Immature natural killer cell (primary cell): ENCODE data around the gene PRRT3. TPM values are rescaled to one million over a fixed set of nuclear protein-coding genes. Genes with fewer than 3 reads are reported as not detected.
A peak's percentile ranks its signal among the peaks of the same experiment; 100 is the strongest.
"Not testable (repeated sequence)": the region's sequence is repeated elsewhere in the genome, so short reads cannot be mapped to it uniquely, and the experiment has no call there.

Experiments used
- DNase-seq, 3 donors: peaks; one replicate each; pipeline ENCODE4 v3.0.0; 2022; ENCODE audit warnings: mixed read lengths in 1 of 3
- H3K27ac Mint-ChIP-seq, 6 donors: one replicate each; pipeline ENCODE4 v1.8.0; 2020; ENCODE audit warnings: mixed read lengths in 6 of 6, mild to moderate bottlenecking in 5 of 6, inconsistent platforms in 4 of 6, moderate library complexity in 3 of 6
- H3K27me3 Mint-ChIP-seq, 3 donors: one replicate each; pipeline ENCODE4 v1.8.0; 2020 to 2021; ENCODE audit warnings: low read depth in 3 of 3, mild to moderate bottlenecking in 3 of 3, mixed read lengths in 3 of 3, moderate library complexity in 3 of 3, inconsistent platforms in 1 of 3
- H3K36me3 Mint-ChIP-seq, 3 donors: one replicate each; pipeline ENCODE4 v1.8.0; 2020; ENCODE audit warnings: mixed read lengths in 3 of 3, inconsistent platforms in 2 of 3, mild to moderate bottlenecking in 2 of 3
- H3K4me1 Mint-ChIP-seq, 2 donors: one replicate each; pipeline ENCODE4 v1.8.0; 2020; ENCODE audit warnings: inconsistent platforms in 2 of 2, mild to moderate bottlenecking in 2 of 2, mixed read lengths in 2 of 2, moderate library complexity in 1 of 2
- H3K4me3 Mint-ChIP-seq, 5 donors: one replicate each; pipeline ENCODE4 v1.8.0; 2020; ENCODE audit warnings: mild to moderate bottlenecking in 5 of 5, mixed read lengths in 5 of 5, inconsistent platforms in 3 of 5, moderate library complexity in 3 of 5
- H3K9me3 Mint-ChIP-seq, 6 donors: one replicate each; pipeline ENCODE4 v1.8.0; 2020; ENCODE audit warnings: mild to moderate bottlenecking in 6 of 6, mixed read lengths in 6 of 6, inconsistent platforms in 4 of 6, moderate library complexity in 3 of 6
- polyA plus RNA-seq, 3 donors: library from polyadenylated mRNA; unstranded; fragments of 300-500 nt; fragmentation: Illumina TruSeq; gene quantifications; one replicate each; pipeline ENCODE4 v1.2.3, GENCODE V29; 2021

The PRRT3 gene
- polyA plus RNA-seq, 3 donors from 2014 or later = 0.32 to 3.4 (median 1.8) TPM

GRCh38 chr3:9896755-9897407 is 55.3 kb downstream of the PRRT3 start:
- H3K4me3 Mint-ChIP-seq, H3K9me3 Mint-ChIP-seq, H3K27me3 Mint-ChIP-seq, DNase-seq: not testable (repeated sequence)
- H3K4me1 Mint-ChIP-seq = peaks cover 27 to 45% of the 10 kb centered on the region in 2 donors
- H3K27ac Mint-ChIP-seq = peak overlapping the region in 3 of 6 donors; percentile 15 to 67 (median 48)
- peaks cover 8 to 20% (median 18%) of the 10 kb centered on the region in 3 donors for H3K36me3 Mint-ChIP-seq

GRCh38 chr3:9895715-9896114 is 56.5 kb downstream of the PRRT3 start:
- H3K36me3 Mint-ChIP-seq = peaks cover 8 to 20% (median 18%) of the 10 kb centered on the region in 3 donors
- not testable (repeated sequence) for H3K27me3 Mint-ChIP-seq, DNase-seq, H3K9me3 Mint-ChIP-seq, H3K4me3 Mint-ChIP-seq
- peak overlapping the region; percentile 11 to 67 (median 38) for H3K27ac Mint-ChIP-seq
- H3K4me1 Mint-ChIP-seq = peaks cover 30 to 48% of the 10 kb centered on the region in 2 donors

Other genes with a start within 250 kb of the PRRT3 start
- under 1 TPM in 1 of 3 donors, not detected in 2; 0.31 TPM for gene CPNE9, start 248.6 kb downstream of the PRRT3 start, polyA plus RNA-seq
- gene BRPF1, start 220.7 kb downstream of the PRRT3 start, polyA plus RNA-seq = 10 to 100 TPM; 10.6 to 45.8 (median 11.7) TPM
- 10 to 100 TPM; 30.3 to 57.3 (median 44.4) TPM for gene OGG1, start 202.5 kb downstream of the PRRT3 start, polyA plus RNA-seq
- 10 to 100 TPM; 15.4 to 29.0 (median 19.2) TPM for gene CAMK1, start 182.5 kb downstream of the PRRT3 start, polyA plus RNA-seq
- gene TADA3, start 159.9 kb downstream of the PRRT3 start, polyA plus RNA-seq = 100 to 1,000 TPM in 1 of 3 donors, 10 to 100 TPM in 2; 58.1 to 121 (median 73.6) TPM
- 100 to 1,000 TPM; 378 to 470 (median 428) TPM for gene ARPC4, start 159.3 kb downstream of the PRRT3 start, polyA plus RNA-seq
- 10 to 100 TPM in 1 of 3 donors, 1 to 10 TPM in 2; 4.2 to 10.1 (median 5.0) TPM for gene TTLL3, start 142.1 kb downstream of the PRRT3 start, polyA plus RNA-seq
- 100 to 1,000 TPM in 2 of 3 donors, 10 to 100 TPM in 1; 94.7 to 153 (median 101) TPM for gene RPUSD3, start 108.4 kb downstream of the PRRT3 start, polyA plus RNA-seq
- not detected for gene CIDEC, start 72.2 kb downstream of the PRRT3 start, polyA plus RNA-seq
- gene JAGN1, start 61.8 kb downstream of the PRRT3 start, polyA plus RNA-seq = 10 to 100 TPM; 36.1 to 50.3 (median 37.9) TPM
- under 1 TPM in 1 of 3 donors, not detected in 2; 0.14 TPM for gene IL17RE, start 49.6 kb downstream of the PRRT3 start, polyA plus RNA-seq
- 10 to 100 TPM in 2 of 3 donors, 1 to 10 TPM in 1; 1.7 to 16.5 (median 12.6) TPM for gene IL17RC, start 35.3 kb downstream of the PRRT3 start, polyA plus RNA-seq
- gene CRELD1, start 18.6 kb downstream of the PRRT3 start, polyA plus RNA-seq = 10 to 100 TPM; 38.9 to 67.8 (median 51.3) TPM
- 100 to 1,000 TPM in 1 of 3 donors, 10 to 100 TPM in 2; 85.7 to 107 (median 89.0) TPM for gene EMC3, start 34.4 kb upstream of the PRRT3 start, polyA plus RNA-seq
- 1 to 10 TPM; 2.4 to 4.0 (median 2.8) TPM for gene FANCD2, start 74.0 kb upstream of the PRRT3 start, polyA plus RNA-seq
- gene FANCD2OS, start 155.8 kb upstream of the PRRT3 start, polyA plus RNA-seq = not detected
- 100 to 1,000 TPM; 290 to 348 (median 301) TPM for gene BRK1, start 163.3 kb upstream of the PRRT3 start, polyA plus RNA-seq
- gene VHL, start 189.4 kb upstream of the PRRT3 start, polyA plus RNA-seq = 10 to 100 TPM in 2 of 3 donors, 1 to 10 TPM in 1; 6.6 to 47.8 (median 12.7) TPM
- gene IRAK2, start 212.5 kb upstream of the PRRT3 start, polyA plus RNA-seq = 10 to 100 TPM; 14.5 to 37.5 (median 37.1) TPM